Measurements from ENCODE around the gene ETV6.
A peak's percentile ranks its signal among the peaks of the same experiment; 100 is the strongest.
"Not testable (repeated sequence)": the region's sequence is repeated elsewhere in the genome, so short reads cannot be mapped to it uniquely, and the experiment has no call there.

ETV6 gene

DNA sequence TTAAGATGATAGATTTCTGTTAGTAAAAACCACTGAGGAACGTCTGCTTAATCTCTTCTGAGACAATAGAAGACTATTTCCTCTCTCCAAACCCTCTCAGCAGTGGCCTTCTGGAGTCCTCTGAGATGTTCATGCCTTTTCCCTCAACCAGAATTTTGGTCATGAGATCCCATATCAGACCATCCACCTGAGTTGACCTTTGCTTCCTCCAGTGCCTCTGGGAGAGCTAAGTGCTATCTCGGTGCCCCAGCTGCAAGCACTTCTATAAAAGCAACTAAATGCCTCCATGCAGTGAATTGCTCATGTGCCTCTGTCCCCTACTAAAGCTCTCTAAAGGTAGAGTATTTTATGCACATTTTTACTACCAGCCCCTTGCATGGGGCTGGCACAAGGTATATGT is 248.4 kb downstream of the ETV6 start:
- DNase-seq: no peak

DNA sequence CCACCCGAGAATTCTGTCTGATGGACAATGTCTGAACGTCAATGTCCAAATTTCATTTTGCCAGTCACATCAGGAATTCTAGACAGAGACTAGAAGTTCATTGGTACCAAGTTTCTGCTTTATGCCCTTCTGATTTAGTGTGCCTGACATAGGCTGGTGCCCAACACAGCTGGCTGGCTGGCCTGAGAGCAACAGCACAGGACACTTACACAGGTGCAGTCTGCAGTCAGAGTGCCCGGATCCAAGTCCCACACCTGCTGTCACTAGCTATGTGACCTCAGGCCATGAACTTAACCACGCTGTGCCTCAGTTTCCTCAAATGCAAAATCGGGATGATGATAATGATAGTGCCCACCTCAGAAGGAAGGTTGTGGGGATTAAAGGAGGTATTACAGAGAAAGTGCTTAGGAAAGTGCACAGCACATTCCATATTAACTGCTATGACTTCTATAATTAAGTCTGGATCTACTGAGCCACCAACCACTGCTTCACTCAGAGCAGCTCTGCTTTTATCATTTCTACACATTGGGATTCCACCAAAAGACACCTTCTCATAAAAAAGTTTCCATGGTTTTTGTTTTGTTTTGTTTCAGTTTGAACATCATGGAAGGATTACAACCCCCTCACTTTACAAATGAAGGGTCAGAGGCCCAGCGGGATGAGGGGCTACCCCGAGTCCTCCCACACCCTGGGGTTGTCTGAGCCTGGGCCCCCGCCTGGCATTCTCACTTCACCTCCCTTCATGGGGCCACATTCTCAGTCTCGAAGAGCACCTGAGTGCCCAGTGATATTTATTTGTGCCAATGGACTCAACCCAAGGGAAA is 252.4 kb downstream of the ETV6 start:
- DNase-seq: no peak

DNA sequence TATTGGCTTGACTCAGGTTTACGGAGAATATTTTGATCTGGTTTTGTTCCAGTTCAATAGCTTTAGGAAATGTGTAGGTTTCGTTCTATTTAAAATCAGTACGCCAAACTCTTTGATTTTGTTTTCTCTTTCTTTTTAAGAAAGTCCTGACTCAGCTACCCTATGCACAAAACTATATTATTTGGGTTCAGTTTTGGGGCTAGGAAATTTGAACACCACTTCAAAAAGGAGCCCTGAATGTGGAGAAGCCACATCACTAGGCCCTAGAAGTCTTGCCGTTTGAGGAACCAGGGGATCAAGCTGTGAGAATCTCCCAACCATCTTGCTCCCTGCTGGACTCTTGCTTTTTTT is 253.0 kb downstream of the ETV6 start:
- DNase-seq: no peak

DNA sequence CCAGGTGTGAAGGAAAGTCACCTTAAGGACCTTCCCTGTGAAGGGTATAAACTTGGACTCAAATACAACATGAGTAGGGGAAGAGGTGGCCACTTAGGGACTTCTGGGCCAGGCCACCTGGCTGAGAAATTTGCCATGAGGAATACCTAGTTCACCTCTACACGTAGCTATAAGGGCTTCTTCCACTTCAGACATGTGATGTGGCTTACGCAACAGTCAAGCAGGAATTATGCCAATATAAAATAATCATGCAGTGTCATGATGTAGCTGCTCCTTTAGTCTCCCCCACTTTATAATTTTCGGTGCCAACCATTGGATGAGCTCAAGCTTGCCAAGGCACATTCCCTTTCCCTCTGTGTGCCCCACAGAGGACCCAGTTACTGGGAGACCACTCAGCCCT is 254.7 kb downstream of the ETV6 start:
- DNase-seq: no peak

DNA sequence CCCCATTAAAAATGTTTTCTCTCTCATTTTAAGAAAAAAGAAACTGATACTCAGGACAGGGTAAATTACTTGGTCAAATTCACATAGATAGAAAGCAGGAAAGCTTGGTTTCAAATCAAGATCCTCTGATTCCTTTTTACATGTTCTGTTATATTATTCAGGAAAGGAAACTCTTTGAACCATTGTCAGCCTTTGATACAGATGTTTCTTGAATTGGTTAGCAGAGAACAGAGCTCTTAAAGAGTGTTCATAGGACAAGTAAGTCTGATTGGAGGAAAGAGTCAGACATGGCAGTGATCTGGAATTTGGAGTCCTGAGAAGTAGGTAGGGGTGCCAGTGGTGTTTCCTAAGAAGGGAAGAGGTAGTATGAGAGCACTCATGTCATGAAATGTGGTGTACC is 256.1 kb downstream of the ETV6 start:
- DNase-seq: no peak

DNA sequence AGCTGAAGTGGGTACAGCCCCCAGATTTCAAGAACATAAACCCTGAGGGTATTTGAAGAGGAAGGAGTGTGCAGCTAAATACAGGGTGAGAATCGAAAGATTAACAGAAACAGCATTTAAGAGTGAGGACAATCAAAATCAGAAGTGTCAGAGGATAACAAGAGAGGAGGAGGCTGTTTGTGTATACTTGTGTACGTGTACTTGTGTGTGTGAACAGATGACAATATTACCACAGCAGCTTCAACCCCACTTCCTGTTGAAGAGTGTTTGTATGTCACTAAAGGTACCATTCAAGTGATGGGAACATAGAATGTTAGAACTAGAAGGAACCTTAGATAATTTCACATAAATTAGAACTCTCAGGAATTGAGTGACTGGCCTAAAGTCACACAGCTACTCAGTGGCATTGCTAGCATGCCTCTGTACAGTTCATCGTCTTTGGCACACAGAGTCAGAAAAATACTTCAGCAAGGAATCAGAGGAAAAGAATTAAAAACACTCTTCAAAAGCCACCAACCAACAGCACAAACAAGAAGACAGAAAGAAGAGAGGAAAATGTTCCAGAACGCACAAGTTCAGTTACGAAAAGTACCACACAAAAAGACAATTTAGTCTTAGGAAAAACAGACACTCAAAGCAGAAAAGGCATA is 256.9 kb downstream of the ETV6 start:
- DNase-seq: no peak

DNA sequence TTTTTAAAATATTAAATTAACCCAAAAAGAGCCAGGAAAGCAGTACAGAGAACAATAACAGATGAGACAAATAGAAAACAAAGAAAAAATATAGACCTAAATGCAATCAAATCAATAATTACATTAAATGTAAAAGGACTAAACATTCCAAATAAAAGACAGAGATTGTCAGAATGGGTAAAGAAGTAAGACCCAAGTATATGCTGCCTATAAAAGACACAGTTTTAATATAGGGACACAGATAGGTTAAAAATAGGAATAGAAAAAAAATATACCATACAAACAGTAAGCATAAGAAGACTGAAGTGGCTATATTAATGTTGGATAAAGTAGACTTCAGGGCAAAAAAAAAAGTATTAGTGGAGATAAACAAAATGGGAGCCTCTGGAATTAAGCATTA is 258.2 kb downstream of the ETV6 start:
- no peak for DNase-seq

DNA sequence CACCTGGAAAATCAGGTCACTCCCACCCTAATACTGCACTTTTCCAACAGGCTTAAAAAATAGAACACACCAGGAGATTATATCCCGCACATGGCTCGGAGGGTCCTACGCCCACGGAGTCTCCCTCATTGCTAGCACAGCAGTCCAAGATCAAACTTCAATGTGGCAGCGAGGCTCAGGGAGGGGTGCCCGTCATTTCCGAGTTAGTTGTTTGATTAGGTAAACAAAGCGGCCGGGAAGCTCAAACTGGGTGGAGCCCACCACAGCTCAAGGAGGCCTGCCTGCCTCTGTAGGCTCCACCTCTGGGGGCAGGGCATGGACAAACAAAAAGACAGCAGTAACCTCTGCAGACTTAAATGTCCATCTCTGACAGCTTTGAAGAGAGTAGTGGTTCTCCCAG is 259.9 kb downstream of the ETV6 start:
- not testable (repeated sequence) for DNase-seq

DNA sequence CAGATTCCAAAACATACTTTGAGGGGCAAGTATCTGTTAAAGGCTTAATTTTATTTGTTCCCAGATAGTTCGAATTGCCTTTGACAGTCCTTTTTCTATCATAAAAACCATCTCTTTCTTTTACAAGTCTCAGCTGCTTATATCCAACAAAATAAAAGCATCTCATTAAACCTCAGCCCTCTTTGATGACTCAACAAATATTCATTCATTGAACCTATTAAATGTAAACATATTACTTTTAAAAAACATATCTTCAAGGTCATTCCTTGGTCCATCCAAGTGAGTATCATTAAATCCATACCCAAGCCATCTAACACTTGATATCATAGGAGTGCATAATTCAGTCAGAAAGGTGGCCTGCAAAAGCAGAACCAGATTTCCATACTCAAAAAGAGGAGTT is 266.6 kb downstream of the ETV6 start:
- no peak for DNase-seq

DNA sequence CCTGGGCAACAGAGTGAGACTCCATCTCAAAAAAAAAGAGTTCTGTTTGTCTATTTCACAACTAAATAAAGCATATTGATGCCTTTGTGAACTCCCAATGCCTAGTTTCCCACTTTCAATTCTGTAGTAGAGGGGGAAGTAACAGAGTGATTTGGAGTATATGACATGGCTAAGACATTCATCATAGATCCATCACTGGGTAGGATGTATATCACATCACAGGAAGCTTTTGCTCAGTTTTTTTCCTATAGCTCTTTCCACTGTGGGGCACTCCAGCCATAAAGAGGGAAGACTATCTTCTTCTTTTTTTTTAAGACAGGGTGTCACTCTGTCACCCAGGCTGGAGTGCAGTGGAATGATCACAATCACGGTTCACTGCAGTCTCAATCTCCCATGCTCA is 267.3 kb downstream of the ETV6 start:
- DNase-seq: no peak

DNA sequence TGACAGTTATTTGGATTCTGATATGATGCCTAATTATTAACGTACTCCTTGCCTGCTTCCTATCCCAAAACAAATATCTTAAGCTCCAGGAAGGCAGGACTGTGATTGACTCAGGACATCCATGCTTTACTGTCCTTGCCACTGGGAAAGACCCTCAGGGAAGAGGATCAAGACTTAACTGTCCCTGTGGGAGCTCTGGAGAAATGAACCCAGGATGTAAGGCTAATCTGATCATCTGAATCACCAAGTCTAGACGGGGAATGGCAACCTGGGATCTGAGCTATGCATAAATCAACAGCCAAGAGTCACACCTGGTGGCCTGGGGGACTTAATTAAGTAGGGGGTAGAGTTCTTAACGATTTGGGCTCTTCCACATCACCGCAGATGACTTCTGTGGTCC is 268.0 kb downstream of the ETV6 start:
- DNase-seq: no peak

DNA sequence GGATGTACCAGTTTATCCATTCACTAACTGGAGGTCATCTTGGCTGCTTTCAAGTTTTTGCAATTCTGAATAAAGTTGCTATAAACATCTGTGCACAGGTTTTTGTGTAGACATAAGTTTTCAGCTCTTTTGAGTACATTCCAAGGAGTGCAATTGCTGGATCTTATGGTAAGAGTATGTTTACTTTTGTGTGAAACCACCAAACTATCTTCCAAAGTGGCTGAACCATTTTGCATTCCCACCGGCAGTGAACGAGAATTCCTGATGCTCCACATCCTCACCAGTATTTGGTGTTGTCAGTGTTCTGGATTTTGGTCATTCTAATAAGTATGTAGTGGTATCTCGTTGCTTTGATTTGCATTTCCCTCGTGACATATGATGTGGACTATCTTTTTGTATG is 270.8 kb downstream of the ETV6 start:
- DNase-seq: no peak

DNA sequence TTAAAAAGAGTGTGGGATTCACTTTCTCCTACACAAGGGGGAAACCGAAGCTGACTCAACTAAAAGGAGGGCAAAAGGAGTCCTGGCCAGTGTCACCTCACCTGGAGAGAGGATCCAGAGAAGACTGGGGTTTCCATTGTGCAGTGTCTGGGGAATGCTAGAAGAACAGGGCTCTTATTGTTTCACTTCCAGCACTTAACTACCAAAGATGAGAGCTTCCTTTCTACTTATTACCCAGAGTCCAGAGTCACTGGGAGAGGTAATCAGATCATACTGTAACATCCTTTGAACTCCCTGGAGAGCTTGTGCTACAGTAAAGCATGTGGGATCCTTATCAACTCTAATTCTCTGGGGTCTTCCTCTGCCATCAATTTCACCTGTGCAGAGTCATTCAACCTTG is 272.9 kb downstream of the ETV6 start:
- DNase-seq: no peak

DNA sequence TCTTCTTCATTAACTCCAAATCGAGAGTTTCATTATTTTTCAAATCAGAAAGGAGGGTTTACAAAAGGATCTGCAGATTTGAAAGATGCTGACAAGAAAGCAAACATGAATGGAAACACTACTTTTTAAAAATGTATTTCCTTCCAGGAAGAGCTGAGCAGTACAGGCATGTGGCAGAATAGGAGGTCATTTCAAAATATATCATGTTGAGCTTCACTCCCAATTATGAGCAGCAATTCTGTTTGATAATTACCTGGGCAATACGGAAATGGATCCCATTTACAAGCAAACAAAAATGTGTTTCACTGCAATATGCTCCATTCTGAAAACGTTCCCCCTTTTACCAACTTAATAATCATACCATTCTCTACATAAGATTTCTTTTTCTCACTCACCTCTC is 273.6 kb downstream of the ETV6 start:
- no peak for DNase-seq

DNA sequence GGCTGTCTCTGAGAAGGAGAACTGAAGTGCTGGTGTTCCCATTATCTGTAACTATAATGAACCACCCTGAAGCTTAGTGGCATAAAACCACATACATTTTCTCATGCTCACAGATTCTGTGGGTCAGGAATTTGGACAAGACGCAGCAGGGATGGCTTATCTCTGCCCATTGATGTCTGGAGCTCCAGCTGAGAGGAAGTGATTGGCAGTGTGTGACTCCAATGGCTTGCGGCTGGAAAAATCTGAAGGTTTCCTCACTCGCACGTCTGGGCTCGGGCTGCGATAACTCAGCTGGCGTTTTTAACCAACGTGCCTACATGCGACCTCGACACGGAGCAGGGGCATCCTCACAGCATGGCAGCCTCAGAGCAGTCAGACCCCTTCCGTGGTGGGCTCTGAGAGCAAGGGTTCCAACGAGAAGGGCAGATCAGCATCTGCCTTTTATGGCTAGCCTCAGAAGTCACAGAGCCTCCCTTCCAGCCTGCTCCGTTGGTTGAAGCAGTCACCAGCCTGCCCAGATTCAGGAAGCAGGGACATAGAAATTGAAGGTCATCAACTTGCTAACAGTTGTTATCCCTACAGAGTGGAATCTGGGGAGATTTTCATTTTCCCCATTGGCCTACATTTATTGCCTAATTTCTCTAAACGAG is 277.9 kb downstream of the ETV6 start:
- no peak for DNase-seq

DNA sequence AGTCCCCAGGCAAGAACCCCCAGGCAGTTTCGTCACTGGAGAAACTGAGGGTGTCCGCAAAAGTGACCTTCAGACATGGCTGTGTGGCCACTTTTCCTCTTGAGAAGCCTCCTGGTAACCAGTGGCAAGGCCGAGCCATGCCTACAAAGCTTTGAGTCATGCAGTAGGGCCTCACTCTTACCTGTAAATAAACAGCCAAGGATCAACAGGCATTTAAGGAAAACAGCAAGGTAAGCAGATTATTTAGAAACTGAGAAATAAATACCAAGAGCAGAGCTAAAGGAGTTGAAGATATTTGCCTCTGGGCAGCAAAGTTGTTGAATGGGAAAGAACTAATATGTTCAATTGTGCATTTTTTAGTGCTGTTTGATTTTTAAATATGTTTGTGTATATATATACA is 280.2 kb downstream of the ETV6 start:
- no peak for DNase-seq

DNA sequence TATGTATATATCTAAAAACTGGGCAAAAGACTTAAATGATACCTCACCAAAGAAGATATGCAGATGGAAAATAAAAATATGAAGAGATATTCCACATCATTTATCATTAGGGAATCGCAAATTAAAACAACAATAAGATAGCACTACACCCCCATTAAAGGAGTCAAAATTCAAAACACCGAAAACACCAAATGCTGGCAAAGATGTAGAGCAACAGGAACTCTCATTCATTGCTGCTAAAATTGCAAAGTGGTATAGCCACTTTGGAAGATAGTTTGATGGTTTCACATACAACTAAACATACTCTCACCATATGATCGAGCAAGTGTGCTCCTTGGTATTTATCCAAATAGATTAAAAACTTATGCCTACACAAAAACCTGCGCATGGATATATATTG is 289.7 kb downstream of the ETV6 start:
- DNase-seq: no peak

DNA sequence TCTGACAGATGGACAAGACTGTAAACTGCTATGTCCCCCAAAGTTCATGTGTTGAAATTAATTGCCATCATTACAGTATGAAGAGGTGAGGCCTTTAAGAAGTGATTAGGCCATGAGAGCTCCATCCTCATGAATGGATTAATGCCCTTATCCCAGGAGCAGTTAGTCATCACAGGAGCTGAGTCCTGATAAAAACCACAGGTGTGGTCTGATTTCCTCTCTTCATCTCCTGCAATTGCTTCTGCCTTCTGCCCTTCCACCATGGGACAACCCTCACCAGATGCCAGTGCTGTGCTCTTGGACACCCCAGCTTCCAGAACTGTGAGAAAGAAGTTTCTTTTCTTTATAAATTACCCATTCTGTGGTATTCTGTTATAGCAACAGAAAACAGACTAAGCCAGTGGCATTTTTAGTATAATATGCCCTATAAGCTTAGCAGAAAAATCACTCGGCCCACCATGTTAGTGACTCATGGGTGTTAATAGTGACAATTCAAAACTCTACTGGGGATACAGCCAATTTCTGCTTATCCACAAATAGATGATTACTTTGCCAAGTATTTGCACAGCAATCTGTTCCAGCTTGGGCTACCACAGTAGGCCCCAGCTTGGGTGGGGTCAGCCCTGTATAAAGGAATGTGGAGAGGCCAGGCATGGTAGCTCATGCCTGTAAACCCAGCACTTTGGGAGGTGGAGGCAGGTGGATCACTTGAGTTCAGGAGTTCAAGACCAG is 292.3 kb downstream of the ETV6 start:
- no peak for DNase-seq

DNA sequence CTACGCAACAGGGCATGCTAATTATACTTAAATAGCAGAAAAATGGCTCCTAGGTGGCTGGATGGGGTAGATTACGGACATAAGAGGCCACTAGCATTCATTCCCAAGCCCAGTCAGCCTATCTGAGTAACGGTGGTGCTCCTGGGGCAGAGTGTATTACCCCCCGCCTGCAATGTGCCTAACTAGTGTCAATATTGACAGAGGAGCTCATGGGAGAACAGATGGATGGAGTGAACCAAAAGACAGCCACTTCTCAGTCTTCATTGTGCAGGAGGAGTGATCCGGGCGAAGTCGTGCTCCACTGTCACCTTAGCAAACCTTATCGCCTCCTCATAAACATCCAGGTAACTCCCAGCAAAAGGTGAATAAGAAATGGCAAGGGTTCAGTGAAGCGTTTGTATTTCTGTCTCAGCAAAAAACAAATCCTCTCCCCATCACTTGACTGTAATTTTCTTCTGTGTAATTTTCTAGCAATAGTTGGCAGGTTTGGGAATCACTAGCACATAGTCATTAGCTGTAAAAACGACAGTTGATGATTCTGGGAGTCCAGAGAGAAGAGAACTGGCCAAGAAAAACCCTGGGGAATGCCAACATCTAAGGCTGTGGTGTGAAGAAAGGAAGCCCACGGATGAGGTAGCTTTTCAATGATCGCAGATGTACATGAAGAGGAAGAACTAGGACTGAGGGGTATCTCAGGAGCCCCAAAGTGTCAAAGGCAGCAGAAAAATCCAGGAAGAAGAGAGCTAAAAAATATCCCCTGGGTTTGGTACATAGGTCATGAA is 294.6 kb downstream of the ETV6 start:
- DNase-seq: peak; percentile 2
